Right cardiac atrium (tissue), 5 donors: ENCODE results near the gene C5AR1. TPM values are rescaled to one million over a fixed set of nuclear protein-coding genes. Genes with fewer than 3 reads are reported as not detected.
"Not testable (repeated sequence)": the region's sequence is repeated elsewhere in the genome, so short reads cannot be mapped to it uniquely, and the experiment has no call there.

Experiments
- ATAC-seq, 2 donors: fragments of 200-7000 bp; cut with Tn5 transposase; one replicate each; pipeline versions ENCODE4 v1.8.0 to v1.9.1; 2020; ENCODE audit warnings: moderate library complexity in 2 of 2, mild to moderate bottlenecking in 1 of 2
- DNase-seq, 3 donors: peaks; one replicate each; pipeline ENCODE4 v3.0.0-alpha.2; 2020
- H3K27ac ChIP-seq: one replicate; pipeline ENCODE4 v1.5.1; 2013; ENCODE audit warnings: mild to moderate bottlenecking, low read length, control low read depth, moderate library complexity
- H3K27me3 ChIP-seq: one replicate; pipeline ENCODE4 v1.6.1; 2013; ENCODE audit not compliant: control insufficient read depth, insufficient read depth
- H3K4me1 ChIP-seq: one replicate; pipeline ENCODE4 v1.6.1; 2013; ENCODE audit warnings: low read length; ENCODE audit not compliant: control insufficient read depth, insufficient read depth
- H3K4me3 ChIP-seq: one replicate; pipeline ENCODE4 v1.5.1; 2013; ENCODE audit warnings: low read length, control low read depth
- H3K9me3 ChIP-seq: one replicate; pipeline ENCODE4 v1.6.1; 2013; ENCODE audit warnings: low read length; ENCODE audit not compliant: control insufficient read depth
- WGBS: extraction: QIAGEN DNeasy Blood & Tissue Kit; methylation state at CpG from one replicate; pipeline ENCODE4 v1.1.7; 2013; 5-methylcytosine and 5-hydroxymethylcytosine counted together
- intact Hi-C, 4 donors: fragments of 100-400 bp; cut with DNase I; formaldehyde crosslinking; loops; one replicate each; pipeline versions ENCODE4 v1.11.0 to v1.14.0; 2022 to 2023
- long read RNA-seq, 4 donors: library from polyadenylated mRNA; unstranded; transcript quantifications; one replicate each; pipeline ENCODE4 v2.0.0, GENCODE V29; 2020 to 2021
- polyA plus RNA-seq: library from polyadenylated mRNA; stranded (reverse); fragments of 200-250 nt; gene quantifications from one replicate; pipeline ENCODE4 v1.2.3, GENCODE V29; 2013
- total RNA-seq, 4 donors: library from RNA; stranded (reverse); fragmentation: NEBNext Ultra II Directional; extraction: Animal tissue kit (Norgen Biotek cat#: 25700); gene quantifications; one replicate each; pipeline ENCODE4 v1.2.1, GENCODE V29; 2021
- donor health status: healthy with polysubstance abuse.
- donor health status: DM: no; HTN: yes; CAD: no.
- donor health status: DM: no; HTN: no; CAD: no.
- donor health status: DM: no; HTN: yes; CAD: no; lungs with severe emphysema.
- donor health status: DM: yes; HTN: yes; CAD: no.

C5AR1 gene
- total RNA-seq: 10 to 100 TPM in 1 of 4 donors, 1 to 10 TPM in 3; 5.9 to 11.7 (median 6.9) TPM
- polyA plus RNA-seq: 2.3 TPM
- long read RNA-seq, donor 1, partial matches to known transcripts: 0 of 3 reads
- long read RNA-seq, donor 1, other reads (novel, unspliced or antisense): 2 of 3 reads
- long read RNA-seq, donor 2, partial matches to known transcripts: 0 of 1 reads
- long read RNA-seq, donor 2, other reads (novel, unspliced or antisense): 1 of 1 reads
- long read RNA-seq, donor 3, partial matches to known transcripts: 0 of 4 reads
- long read RNA-seq, donor 3, other reads (novel, unspliced or antisense): 3 of 4 reads
- long read RNA-seq, donor 4, partial matches to known transcripts: 0 of 1 reads
- long read RNA-seq, donor 4, other reads (novel, unspliced or antisense): 0 of 1 reads

GRCh38 chr19:47309608-47310007 lies at the start of gene C5AR1:
TSS of gene C5AR1 (plus strand) at chr19:47309861. CDS start at chr19:47309896, 35 bp downstream.
- peak in 2 of 3 donors; percentile 66 to 78 for DNase-seq
- H3K4me1 ChIP-seq: no peaks in the 10 kb centered on the region
- WGBS: 38% methylated on average over 12 of the region's 12 CpGs
- no peaks in the 10 kb centered on the region for H3K27me3 ChIP-seq
- no peaks in the 10 kb centered on the region for H3K9me3 ChIP-seq
- intact Hi-C loops: no loop called here
- no peak within 1 kb of the TSS for H3K27ac ChIP-seq
- peak; percentile 62 to 63 for ATAC-seq
- H3K4me3 ChIP-seq: no peak within 1 kb of the TSS

GRCh38 chr19:47260476-47260875 lies 49.2 kb upstream of the C5AR1 start:
- intact Hi-C loops: no loop called here
- WGBS: 94% methylated on average over 17 of the region's 17 CpGs
- ATAC-seq: no peak
- H3K4me1 ChIP-seq: peaks cover 4% of the 10 kb centered on the region
- no peaks in the 10 kb centered on the region for H3K27me3 ChIP-seq
- H3K27ac ChIP-seq: no peak overlapping the region
- peak in 1 of 3 donors; percentile 71 for DNase-seq
- H3K4me3 ChIP-seq: no peak overlapping the region
- no peaks in the 10 kb centered on the region for H3K9me3 ChIP-seq

GRCh38 chr19:47261946-47262793 lies 47.5 kb upstream of the C5AR1 start:
- not testable (repeated sequence) for H3K27ac ChIP-seq, ATAC-seq

GRCh38 chr19:47264629-47265028 lies 45.0 kb upstream of the C5AR1 start:
- WGBS: 95% methylated on average over 30 of the region's 30 CpGs
- H3K9me3 ChIP-seq: no peaks in the 10 kb centered on the region
- no peak overlapping the region for H3K27ac ChIP-seq
- no peak for DNase-seq
- no peaks in the 10 kb centered on the region for H3K4me1 ChIP-seq
- no peaks in the 10 kb centered on the region for H3K27me3 ChIP-seq
- no peak overlapping the region for H3K4me3 ChIP-seq
- ATAC-seq: no peak
- intact Hi-C loops: no loop called here

More at GRCh38 chr19:47261946-47262793, 47.5 kb upstream of the C5AR1 start:
- H3K9me3 ChIP-seq, DNase-seq, intact Hi-C loops, H3K4me1 ChIP-seq, H3K27me3 ChIP-seq, H3K4me3 ChIP-seq: not testable (repeated sequence)
- WGBS: 80% methylated on average over 14 of the region's 14 CpGs

- Histone ChIP-seq H3K27ac (no peak overlapping the region), H3K9me3 (no peaks in the 10 kb centered on the region), H3K4me3 (no peak overlapping the region), H3K4me1 (no peaks in the 10 kb centered on the region), H3K27me3 (no peaks in the 10 kb centered on the region)
- ATAC-seq (peak in 1 of 2 donors; percentile 3), DNase-seq (no peak)
- intact Hi-C loops: no loop called here
- 94% methylated on average over 21 of the region's 21 CpGs for WGBS
Measured at GRCh38 chr19:47266401-47266941, 43.2 kb upstream of the C5AR1 start.

- Histone ChIP-seq H3K27me3 (no peaks in the 10 kb centered on the region), H3K4me3 (no peak overlapping the region), H3K4me1 (no peaks in the 10 kb centered on the region), H3K27ac (no peak overlapping the region), H3K9me3 (no peaks in the 10 kb centered on the region)
- ATAC-seq (no peak), DNase-seq (no peak)
- WGBS: 89% methylated on average over 14 of the region's 14 CpGs
- intact Hi-C loops: no loop called here
Measured at GRCh38 chr19:47267350-47267759, 42.3 kb upstream of the C5AR1 start.

GRCh38 chr19:47268028-47268427 lies 41.6 kb upstream of the C5AR1 start:
- Histone ChIP-seq H3K4me1 (no peaks in the 10 kb centered on the region), H3K4me3 (no peak overlapping the region), H3K9me3 (no peaks in the 10 kb centered on the region), H3K27me3 (no peaks in the 10 kb centered on the region), H3K27ac (no peak overlapping the region)
- ATAC-seq (no peak), DNase-seq (no peak)
- intact Hi-C loops: no loop called here
- WGBS: 93% methylated on average over 6 of the region's 6 CpGs

- Histone ChIP-seq H3K27me3 (no peaks in the 10 kb centered on the region), H3K27ac (no peak overlapping the region), H3K4me1 (no peaks in the 10 kb centered on the region), H3K9me3 (no peaks in the 10 kb centered on the region), H3K4me3 (no peak overlapping the region)
- ATAC-seq (no peak), DNase-seq (no peak)
- intact Hi-C loops: no loop called here
- 87% methylated on average over 7 of the region's 7 CpGs for WGBS
Measured at GRCh38 chr19:47269596-47269995, 40.1 kb upstream of the C5AR1 start.

GRCh38 chr19:47270408-47270807 lies 39.3 kb upstream of the C5AR1 start:
- no peaks in the 10 kb centered on the region for H3K4me1 ChIP-seq
- H3K4me3 ChIP-seq: no peak overlapping the region
- no peak for DNase-seq
- no peaks in the 10 kb centered on the region for H3K9me3 ChIP-seq
- intact Hi-C loops: no loop called here
- no peaks in the 10 kb centered on the region for H3K27me3 ChIP-seq
- H3K27ac ChIP-seq: no peak overlapping the region
- ATAC-seq: no peak
- 94% methylated on average over 10 of the region's 10 CpGs for WGBS

- ATAC-seq (no peak), DNase-seq (no peak)
- intact Hi-C loops: no loop called here
- H3K4me3 ChIP-seq: no peak overlapping the region
- 71% methylated on average over 6 of the region's 6 CpGs for WGBS
- no peaks in the 10 kb centered on the region for H3K27me3 ChIP-seq
- no peaks in the 10 kb centered on the region for H3K9me3 ChIP-seq
- H3K27ac ChIP-seq: no peak overlapping the region
- H3K4me1 ChIP-seq: no peaks in the 10 kb centered on the region
Measured at GRCh38 chr19:47271949-47272348, 37.7 kb upstream of the C5AR1 start.
